HK-2 (cell line): ENCODE data around the gene ZNF24.
A peak's percentile ranks its signal among the peaks of the same experiment; 100 is the strongest.

Experiments used
- DNase-seq: peaks from one replicate; pipeline ENCODE4 v3.0.0-alpha.2; 2018; ENCODE audit not compliant: unreplicated experiment

ZNF24 gene

DNA sequence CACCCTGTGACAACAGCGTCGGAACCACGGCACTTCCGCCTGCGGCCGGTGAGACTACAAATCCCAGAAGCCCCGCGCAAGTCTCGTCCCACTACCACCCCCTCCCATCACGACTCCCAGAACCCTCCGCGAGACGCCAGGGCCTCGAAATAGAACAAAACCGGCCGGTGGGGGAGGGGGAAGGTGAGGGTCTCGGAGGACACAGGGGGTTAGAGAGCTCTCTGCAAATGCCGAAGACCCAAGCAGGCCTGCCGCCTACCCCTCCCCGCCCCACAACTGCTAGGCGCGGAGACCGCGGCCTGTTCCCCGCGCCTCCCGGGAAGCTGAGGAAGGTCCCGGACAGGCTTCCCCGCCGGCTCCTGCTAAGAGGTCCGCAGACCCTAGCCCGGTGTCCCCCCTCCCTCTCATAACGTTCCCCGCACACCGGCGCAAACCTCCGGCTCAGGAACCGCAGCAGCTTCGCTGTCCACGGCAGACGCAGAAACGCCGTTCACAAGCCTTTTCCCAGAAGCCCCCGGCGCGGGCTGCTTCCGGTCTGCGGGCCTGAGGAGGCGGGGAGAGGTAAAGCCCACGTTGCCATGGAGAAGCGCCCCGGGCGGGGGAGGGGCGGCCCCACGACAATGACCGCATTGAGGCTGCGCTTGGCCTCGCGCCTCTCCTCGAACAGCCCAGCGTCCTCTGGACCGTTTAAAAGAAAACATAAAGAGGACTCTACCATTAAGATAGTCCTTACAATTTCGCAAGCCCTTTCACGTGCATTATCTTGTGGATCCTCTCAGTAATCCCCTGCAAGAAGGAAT is at the start of gene ZNF24:
Gene ZNF24 (minus strand): TSS at position 485 of the 800 bp plus-strand sequence. CDS start 3,770 bp downstream, outside the sequence.
- peak; percentile 85 for DNase-seq

DNA sequence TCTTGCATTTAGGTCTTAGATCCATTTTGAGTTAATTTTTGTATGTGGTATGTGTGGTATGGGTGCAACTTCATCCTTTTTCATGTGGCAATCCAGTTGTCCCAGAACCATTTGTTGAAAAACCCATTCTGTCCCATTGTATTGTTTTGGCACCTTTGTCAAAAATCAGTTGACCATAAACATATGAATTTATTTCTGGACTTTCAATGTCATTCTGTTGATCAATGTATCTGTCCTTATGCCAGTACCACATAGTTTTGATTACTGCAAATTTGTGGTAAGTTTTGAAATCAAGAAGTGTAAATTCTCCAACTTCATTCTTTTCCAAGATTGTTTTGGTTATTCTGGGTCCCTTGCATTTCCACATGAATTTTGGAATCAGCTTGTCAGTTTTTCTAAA is 49.5 kb upstream of the ZNF24 start:
- DNase-seq, result no peak

DNA sequence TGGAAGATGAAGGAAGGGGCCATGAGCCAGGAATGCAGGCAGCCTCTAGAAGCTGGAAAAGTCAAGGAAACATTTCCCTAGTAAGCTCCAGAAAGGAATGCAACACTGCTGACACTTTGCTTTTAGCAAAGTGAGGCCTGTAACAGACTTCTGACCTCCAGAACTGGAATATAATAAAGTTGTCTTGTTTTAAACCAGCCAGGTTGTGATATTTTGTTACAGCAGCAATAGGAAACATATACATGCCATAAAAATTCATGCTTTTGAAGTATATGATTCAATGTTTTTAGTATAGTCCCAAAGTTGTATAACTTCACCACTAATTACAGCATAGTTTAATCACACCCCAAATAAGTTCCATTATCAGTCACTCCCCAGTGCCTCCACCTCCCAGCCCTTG is 48.2 kb upstream of the ZNF24 start:
- DNase-seq, result no peak

DNA sequence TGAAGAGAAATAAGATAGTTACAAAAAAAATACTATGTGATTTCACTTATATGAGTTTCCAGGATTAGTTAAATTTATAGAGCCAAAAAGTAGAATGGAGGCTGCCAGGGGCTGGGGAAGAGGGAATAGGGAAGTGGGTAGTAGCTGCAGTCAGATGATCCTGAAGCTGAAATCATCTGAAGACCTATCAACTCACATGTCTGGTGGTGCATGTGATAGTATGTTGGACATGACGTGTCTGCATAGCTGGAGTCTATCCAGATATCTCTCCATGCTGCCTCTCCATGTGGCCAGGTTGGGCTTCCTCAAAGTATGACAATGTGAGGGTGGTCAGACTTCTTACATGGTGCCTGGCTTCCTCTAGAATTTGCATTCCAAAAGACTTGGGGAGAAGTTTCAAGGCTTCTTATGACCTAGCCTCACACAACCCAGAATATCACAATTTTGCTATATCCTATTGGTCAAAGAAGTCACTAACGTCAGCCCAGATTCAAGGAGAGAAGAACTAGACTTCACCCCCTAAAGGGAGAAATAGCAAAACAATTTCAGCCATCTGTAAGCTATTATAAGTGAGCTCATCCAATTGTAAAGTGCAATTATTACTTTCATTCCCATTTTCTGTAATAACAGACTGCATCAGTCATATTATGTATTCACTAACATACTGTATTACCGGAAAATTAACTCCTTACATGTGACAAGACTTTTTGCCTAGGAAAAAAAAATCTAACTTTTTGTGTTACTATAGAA is 46.9 kb upstream of the ZNF24 start:
- no peak for DNase-seq

DNA sequence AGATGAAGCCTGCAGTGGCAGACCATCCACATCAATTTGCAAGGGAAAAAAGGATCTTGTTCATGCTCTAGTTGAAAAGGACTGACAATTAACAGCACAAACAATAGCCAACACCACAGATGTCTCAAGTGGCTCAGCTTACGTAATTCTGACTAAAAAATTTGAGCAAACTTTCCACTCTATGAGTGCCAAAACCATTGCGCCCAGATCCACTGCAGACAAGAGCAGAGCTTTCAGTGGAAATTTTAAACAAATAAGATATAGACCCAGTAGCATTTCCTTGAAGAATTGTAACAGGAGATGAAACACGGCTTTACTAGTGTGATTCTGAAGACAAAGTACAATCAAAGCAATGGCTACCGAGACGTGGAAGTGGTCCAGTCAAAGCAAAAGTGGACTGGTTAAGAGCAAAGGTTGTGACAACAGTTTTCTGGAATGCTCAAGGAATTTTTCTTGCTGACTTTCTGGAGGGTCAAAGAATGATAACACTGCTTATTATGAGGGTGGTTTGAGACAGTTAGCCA is 44.9 kb upstream of the ZNF24 start:
- DNase-seq, result no peak

DNA sequence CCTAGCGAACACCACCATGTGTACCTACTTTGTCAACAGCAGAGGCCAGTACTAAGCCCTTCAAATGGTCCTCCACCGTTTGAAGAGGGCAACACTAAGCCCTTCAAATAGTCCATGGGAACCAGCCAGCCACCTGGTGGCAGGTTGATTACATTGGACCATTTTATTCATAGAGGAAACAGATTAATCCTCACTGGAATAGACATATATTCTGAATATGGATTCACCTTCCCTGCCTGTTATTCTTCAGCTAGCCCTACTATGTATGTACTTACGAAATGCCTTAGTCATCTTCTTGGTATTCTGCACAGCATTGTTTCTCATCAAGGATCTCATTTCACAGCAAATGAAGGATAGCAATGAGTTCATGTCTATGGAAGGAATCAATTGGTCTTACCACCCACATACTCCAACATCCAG is 42.9 kb upstream of the ZNF24 start:
- DNase-seq, result no peak

DNA sequence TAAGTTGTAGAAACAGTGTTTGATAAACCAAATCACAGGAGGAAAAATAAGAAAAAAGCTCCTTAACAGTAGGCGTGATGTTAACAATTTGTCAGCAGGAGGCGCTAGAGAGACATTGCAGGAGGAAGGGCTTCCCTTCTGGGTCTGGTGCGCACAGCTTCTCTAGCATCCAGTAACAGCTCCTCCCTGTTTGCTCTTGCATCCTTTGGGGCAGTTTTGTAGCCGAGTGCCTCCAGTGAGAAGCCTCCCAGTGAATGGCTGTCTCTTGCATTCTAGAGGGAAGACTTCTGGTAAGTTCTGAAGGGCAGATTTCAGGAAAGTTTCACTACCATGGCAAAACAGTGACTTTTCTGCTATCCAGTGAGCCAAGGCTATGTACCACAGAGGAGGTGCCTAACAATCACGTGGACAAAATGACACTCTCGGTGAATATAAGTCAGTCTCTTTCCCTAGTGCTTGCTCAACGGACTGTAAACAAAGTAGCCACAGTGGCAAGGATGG is 42.4 kb upstream of the ZNF24 start:
- DNase-seq, result peak; percentile 19

DNA sequence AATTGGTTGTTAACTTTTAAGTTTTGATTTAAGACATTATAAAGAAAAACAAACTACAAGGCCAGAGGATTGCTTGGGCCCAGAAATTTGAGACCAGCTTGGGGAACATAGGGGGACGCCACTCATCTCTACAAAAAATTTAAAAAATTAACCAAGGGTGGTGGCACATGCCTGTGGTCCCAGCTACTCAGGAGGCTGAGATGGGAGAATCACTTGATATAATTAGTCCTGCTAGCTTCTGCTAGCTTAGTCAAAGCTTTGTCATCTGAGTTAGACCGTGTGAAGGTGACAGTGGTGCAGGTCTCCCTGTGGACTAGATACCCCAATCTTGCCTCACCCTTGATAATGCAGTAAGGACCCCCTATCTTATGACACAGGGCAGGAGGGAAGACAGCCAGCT is 38.9 kb upstream of the ZNF24 start:
- DNase-seq, result no peak

DNA sequence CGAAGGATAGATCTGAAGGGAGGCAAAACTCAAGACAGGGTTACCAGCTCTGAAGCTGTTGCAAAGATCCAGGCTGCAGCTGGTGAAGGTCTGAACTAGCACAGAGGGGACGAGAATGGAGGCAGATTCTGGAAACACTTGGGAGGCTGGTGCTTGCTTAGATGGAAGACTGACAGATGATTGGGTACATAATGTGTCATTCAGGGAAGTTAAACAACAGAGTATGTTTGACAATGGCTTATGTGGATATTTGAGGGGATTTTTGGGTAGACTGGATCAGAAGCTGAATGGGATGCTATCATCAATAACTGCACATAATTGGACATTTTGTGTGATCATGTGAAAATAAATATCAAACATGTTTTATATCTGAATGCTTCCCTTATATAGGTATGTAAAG is 35.2 kb upstream of the ZNF24 start:
- DNase-seq, result no peak

DNA sequence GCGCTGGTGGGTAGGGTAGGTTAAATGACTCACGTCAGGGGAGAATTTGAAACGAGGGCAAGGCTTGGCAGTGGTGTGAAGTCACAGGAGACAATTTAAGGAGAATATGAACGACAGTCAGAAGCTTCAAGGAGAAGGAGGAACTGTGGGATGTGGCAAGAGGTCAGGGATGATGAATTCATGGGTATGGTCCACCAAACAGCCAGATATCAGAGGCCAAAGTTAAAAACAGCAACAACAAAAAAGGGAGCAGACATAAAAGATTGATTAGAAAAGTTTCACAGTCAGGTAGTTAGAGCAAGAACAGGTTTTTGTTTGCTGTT is 34.3 kb upstream of the ZNF24 start:
- DNase-seq, result no peak

DNA sequence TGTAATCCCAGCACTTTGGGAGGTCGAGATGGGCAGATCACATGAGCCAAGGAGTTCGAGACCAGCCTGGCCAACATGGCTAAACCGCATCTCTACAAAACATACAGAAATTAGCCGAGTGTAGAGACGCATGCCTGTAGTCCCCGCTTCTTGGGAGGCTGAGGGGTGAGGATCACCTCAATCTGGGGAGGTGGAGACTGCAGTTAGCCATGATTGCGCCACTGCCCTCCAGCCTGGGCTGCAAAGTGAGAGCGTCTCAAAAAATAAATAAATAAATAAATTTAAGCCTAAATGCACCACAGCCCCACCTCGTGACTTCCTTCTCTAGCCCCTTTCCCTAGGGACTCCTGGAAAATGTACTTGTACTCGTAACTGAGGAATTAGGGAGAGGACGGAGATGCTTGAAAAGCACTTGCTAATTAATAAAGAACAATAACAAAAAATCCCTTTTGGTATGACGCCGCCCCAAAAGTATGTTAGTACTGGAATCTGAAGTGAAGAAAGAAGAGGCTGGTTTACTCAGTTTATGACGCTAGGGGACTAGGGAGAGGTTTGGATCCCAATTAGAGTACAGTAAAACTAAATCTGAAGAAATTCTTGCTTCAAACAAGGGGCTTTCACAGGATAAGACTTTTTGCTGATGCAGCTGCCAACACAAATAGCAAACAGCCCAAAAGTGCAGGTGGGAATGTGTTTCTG is 33.8 kb upstream of the ZNF24 start:
- DNase-seq, result no peak

DNA sequence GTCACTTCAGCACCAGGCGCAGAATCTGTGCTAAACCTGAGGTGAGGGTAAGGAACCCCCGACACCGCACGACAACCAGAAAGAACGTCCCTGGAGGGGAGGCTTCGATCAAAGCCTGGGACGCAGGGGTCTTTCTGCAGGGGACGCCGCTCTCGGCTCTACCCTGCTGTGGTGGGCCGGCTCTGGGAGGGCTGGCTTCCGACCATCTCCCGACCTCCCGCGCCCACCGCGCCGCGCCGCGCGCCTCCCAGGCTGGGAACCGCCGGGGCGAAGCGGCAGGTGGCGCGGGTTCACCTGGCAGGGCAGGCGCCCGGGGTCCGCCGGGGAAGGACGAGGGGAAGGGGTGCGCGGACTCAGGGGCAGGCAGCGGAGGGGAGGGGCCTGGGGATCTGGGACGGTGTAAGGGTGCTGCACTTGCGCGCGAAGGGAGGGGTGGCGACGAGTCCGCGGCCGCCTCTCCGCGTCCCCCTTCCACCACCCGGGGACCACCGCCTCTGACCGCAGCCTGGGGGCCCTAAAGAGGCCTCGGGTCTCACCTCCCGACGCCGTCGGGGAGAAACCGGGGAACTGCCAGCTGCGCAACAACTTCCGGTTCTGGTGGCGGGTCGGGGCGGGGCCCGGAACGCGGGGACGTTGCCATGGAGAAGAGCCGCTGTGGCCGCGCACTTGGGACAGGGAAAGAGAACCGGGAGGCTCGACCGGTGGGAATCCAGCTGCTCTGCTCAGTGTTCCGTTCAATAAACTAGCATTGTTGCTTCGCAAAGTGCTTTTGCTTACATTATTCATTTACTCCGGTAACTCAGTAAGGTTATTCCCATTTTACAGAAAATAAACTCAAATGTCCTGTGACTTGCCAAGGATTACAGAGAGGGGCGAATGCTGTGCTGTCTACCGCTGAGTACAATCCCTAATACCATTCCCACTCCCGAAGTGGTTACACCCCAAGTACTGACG is 32.8 kb upstream of the ZNF24 start, which contains the start of gene ZNF396:
Gene ZNF396 (minus strand): TSS at position 596 of the 954 bp plus-strand sequence. CDS start 3,045 bp downstream, outside the sequence.
- DNase-seq, result peak; percentile 54

DNA sequence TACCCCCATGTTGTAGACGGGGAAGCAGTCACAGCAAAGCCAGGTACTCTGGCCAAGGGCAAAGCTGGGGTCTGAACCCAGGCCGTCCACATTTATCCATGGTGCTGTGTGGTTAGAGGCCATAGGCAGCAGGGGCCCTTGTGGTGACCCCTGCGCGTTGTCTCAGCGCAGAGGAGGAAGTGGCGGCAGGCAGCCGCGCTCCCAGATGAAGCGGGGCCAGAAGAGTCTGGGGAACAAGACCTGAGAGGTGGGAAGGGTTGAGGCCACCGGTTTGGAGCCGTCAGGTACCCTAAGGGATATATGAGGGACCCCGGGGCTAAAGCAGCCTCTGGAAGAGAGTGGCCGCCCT is 32.1 kb upstream of the ZNF24 start:
- DNase-seq, result no peak

DNA sequence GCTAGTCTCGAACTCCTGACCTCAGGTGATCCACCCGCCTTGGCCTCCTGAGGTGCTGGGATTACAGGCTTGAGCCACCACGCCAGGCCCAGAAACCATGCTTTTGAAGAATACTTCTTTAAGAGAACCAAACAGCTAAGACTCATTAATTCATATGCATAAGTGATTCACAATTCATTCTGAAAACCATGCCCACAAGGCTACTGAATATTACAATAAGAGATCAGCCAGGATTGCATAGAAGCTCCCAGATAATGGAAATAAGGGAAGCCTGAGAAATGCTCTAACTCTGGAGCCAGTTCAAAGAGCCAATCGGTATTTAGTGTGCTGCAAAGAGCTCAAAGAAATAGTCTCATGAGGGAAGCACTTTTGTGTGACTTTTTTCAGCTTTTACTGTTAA is 30.5 kb upstream of the ZNF24 start:
- no peak for DNase-seq

DNA sequence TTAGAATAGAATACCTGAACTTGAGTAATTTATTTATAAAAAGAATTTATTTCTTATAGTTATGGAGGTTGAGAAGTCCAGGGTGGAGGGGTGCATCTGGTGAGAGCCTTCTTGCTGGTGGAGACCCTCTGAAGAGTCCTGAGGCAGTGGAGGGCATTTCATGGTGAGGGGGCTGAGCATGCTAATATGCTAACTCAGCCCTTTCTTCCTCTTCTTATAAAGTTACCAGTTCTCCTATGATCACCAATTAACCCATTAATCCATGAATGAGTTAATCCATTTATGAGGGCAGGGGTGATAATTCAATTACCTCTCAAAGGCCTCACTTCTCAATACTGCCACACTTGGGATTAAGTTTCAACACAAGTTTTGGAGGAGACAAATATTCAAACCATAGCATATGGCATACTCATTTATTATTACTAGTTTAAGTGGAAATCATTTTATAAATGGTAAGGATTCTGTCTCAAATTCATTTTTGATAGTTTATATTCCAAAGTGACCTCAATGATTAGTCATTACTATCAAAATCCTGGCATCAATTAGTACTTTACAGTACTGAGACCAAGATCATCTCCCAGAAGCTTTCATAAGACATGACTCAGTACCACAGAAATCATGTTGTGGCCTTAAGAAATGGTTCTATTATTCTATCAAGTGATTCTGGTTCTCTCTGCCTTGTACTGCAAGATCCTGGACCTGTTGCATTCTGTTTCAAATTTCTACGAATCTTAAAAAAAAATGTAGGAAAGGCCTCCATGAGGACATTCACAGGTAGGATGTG is 27.4 kb upstream of the ZNF24 start:
- DNase-seq, result no peak

DNA sequence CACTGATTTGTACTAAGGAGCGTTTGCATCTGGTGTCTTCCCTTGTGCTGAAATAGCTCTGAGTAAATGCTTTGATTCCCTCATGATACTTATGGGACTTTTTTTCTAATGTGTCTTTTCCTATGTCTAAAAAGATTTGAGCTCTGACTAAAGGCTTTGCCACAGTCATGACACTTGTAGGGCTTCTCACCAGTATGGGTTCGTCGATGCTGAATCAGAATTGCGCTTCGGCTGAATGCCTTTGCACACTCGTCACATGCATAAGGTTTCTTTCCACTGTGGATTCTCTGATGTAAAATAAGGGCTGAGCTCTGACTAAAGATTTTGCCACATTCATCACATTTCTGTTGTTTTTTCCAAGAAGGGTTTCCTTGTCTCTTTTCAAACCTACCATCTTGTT is 24.9 kb upstream of the ZNF24 start:
- DNase-seq, result no peak

DNA sequence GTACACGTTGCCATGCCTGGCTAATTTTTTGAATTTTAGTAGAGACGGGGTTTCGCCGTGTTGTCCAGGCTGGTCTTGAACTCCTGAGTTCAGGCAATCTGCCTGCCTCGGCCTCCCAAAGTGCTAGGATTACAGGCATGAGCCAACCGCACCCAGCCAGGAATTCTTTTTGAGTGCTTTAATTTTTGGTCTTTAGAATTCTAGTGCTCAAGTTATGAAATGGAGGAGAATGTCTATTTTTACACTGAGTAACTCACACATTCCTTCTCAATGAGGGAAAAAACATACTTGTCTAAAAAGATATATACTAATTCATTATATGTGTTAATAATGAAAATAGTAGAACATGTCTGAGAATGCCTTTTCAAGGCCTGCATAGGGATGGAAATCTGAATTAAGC is 24.4 kb upstream of the ZNF24 start:
- DNase-seq, result no peak

DNA sequence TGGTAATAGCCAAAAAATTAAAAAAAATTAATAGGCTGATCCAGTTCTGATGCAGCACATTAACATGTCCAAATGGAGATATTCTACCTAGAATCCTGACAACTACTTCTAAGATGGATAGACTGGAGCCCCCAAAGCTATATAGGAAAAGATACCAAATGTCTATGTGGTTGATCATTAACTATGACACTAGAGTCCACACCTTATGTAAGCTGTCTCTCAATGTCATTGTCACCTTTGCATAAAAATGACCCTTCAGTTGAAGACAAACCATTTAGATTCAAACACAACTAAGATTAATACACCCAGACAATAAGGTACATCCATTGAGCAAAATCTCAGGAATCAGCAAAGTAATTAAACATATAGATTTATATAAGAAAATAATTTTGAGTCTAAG is 18.3 kb upstream of the ZNF24 start:
- no peak for DNase-seq

DNA sequence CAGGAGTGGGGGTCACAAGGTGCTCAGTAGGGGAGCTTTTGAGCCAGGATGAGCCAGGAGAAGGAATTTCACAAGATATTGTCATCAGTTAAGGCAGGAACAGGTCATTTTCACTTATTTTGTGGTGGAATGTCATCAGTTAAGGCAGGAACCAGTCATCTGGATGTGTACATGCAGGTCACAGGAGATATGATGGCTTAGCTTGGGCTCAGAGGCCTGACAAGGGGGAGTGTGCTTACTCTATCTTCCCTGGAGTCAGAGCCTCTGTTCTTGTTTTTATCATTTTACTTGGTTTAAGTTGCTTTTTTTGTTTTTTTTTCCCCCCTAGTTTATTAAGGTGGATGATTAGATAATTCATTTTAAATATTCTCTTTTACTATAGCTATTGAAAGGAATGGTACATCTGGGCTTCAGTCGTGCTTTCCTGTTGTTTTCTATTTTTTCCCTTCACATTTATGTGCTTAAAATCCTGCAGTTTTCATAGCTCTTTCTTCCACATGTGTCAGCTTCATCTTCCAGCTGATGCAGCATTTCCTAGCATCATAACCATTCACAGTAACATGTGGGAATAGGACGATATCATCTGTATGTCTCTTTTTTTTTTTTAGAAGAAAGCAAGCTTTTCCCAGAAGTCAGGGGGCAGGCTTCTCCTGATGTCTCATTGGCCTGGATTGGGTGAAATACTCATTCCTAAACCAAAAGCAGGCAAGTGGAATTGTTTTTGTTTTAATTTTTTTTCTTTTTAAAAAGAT is 17.5 kb upstream of the ZNF24 start:
- DNase-seq, result no peak
